Smooth muscle cell (in vitro differentiated cells): Measurements from ENCODE around the gene ACBD3. TPM values are rescaled to one million over a fixed set of nuclear protein-coding genes. Genes with fewer than 3 reads are reported as not detected.

Experiments used
- DNase-seq: peaks from one replicate; lab custom pipeline; 2025; ENCODE audit not compliant: unreplicated experiment; lab: John Stamatoyannopoulos, UW
- H2AFZ ChIP-seq: fragments of 200-600 bp; sonication (generic); 2 replicates; pipeline ENCODE4 v1.6.0; 2016; ENCODE audit warnings: antibody characterized with exemption, low read depth, mild to moderate bottlenecking
- H3F3A ChIP-seq: fragments of 200-600 bp; sonication (generic); 2 replicates; pipeline ENCODE4 v1.6.0; 2017; ENCODE audit warnings: antibody characterized with exemption, low read depth
- H3K27ac ChIP-seq: fragments of 200-600 bp; sonication (generic); 2 replicates; pipeline ENCODE4 v1.5.1; 2016; ENCODE audit warnings: low read depth, mild to moderate bottlenecking
- H3K27me3 ChIP-seq: fragments of 200-600 bp; sonication (generic); 2 replicates; pipeline ENCODE4 v1.6.1; 2016; ENCODE audit warnings: low read depth, mild to moderate bottlenecking
- H3K36me3 ChIP-seq: fragments of 200-600 bp; sonication (generic); 2 replicates; pipeline ENCODE4 v1.5.1; 2016; ENCODE audit warnings: low read depth
- H3K4me1 ChIP-seq: fragments of 200-600 bp; sonication (generic); 2 replicates; pipeline ENCODE4 v1.5.1; 2016; ENCODE audit warnings: low read depth
- H3K4me2 ChIP-seq: fragments of 200-600 bp; sonication (generic); 2 replicates; pipeline ENCODE4 v1.6.0; 2016; ENCODE audit warnings: mild to moderate bottlenecking
- H3K4me3 ChIP-seq: fragments of 200-600 bp; sonication (generic); 2 replicates; pipeline ENCODE4 v1.5.1; 2016; ENCODE audit warnings: mild to moderate bottlenecking
- H3K79me2 ChIP-seq: fragments of 200-600 bp; sonication (generic); 2 replicates; pipeline ENCODE4 v1.6.0; 2016; ENCODE audit warnings: low read depth, mild to moderate bottlenecking
- H3K9ac ChIP-seq: fragments of 200-600 bp; sonication (generic); 2 replicates; pipeline ENCODE4 v1.6.0; 2016; ENCODE audit warnings: low read depth
- H3K9me3 ChIP-seq: fragments of 200-600 bp; sonication (generic); replicated peaks from 2 replicates; pipeline ENCODE4 v1.5.1; 2016; ENCODE audit warnings: low read depth
- H4K20me1 ChIP-seq: fragments of 200-600 bp; sonication (generic); 2 replicates; pipeline ENCODE4 v1.6.0; 2016; ENCODE audit warnings: low read depth
- WGBS: methylation state at CpG from one replicate; pipeline ENCODE4 v1.1.7; 2016; ENCODE audit warnings: low lambda C conversion rate; 5-methylcytosine and 5-hydroxymethylcytosine counted together
- polyA plus RNA-seq: library from polyadenylated mRNA; unstranded; fragments of >200 nt; fragmentation: Nextera tagmentation; extraction: Ambion mirVana; gene quantifications from 2 replicates; pipeline ENCODE4 v1.2.1, GENCODE V29; 2016
- total RNA-seq: library from RNA; depleted of rRNA; stranded (reverse); fragments of >200 nt; gene quantifications from 2 replicates; pipeline ENCODE4 v1.2.3, GENCODE V29; 2014
- TF ChIP-seq, protein P1 (sequence below): fragments of 200-600 bp; sonication (generic); IDR thresholded peaks from 2 replicates; pipeline ENCODE4 v1.5.1; 2017; ENCODE audit warnings: borderline replicate concordance, mild to moderate bottlenecking, antibody characterized with exemption; ENCODE audit not compliant: insufficient read depth, poor library complexity, severe bottlenecking

The ACBD3 gene
- total and polyA plus RNA-seq, 2 experiments from 2014 or later: 82.0 to 118 TPM

DNA sequence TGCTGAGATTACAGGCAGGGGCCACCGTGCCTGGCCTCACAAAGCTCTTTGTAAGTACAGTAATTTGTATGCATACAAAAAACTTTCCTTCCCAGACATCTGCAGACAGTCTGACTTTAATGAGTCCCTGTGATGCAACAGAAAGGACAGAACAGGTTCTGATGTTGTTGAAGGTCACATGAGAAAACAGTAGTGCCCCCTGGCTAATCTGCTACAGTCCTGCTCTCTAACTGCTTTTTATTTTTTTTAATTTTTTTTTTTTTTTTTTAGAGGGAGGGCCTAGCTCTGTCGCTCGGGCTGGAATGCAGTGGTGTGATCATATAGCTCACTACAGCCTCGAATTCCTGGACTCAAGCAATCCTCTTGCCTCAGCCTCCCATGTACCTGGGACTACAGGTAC lies 36.7 kb downstream of the ACBD3 start:
- no peak overlapping the region for H3K27ac ChIP-seq
- no peaks in the 10 kb centered on the region for H3K9me3 ChIP-seq
- H3K79me2 ChIP-seq: peaks cover 23% of the 10 kb centered on the region
- peaks cover 20% of the 10 kb centered on the region for H3F3A ChIP-seq
- H3K4me2 ChIP-seq: no peak overlapping the region
- peaks cover 82% of the 10 kb centered on the region for H4K20me1 ChIP-seq
- H3K4me1 ChIP-seq: no peaks in the 10 kb centered on the region
- no peak overlapping the region for H3K9ac ChIP-seq
- H2AFZ ChIP-seq: no peak overlapping the region
- 80% methylated on average over 4 of the region's 4 CpGs for WGBS
- H3K27me3 ChIP-seq: no peaks in the 10 kb centered on the region
- DNase-seq: no peak
- no peak overlapping the region for H3K4me3 ChIP-seq
- peaks cover 39% of the 10 kb centered on the region for H3K36me3 ChIP-seq
- TF ChIP-seq, protein P1, sequence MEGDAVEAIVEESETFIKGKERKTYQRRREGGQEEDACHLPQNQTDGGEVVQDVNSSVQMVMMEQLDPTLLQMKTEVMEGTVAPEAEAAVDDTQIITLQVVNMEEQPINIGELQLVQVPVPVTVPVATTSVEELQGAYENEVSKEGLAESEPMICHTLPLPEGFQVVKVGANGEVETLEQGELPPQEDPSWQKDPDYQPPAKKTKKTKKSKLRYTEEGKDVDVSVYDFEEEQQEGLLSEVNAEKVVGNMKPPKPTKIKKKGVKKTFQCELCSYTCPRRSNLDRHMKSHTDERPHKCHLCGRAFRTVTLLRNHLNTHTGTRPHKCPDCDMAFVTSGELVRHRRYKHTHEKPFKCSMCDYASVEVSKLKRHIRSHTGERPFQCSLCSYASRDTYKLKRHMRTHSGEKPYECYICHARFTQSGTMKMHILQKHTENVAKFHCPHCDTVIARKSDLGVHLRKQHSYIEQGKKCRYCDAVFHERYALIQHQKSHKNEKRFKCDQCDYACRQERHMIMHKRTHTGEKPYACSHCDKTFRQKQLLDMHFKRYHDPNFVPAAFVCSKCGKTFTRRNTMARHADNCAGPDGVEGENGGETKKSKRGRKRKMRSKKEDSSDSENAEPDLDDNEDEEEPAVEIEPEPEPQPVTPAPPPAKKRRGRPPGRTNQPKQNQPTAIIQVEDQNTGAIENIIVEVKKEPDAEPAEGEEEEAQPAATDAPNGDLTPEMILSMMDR: no peak

- Histone ChIP-seq H3K4me3 (no peak overlapping the region), H3F3A (peaks cover 15% of the 10 kb centered on the region), H3K79me2 (peaks cover 13% of the 10 kb centered on the region), H2AFZ (no peak overlapping the region), H4K20me1 (peaks cover 69% of the 10 kb centered on the region), H3K36me3 (peaks cover 37% of the 10 kb centered on the region), H3K4me1 (no peaks in the 10 kb centered on the region), H3K9ac (no peak overlapping the region), H3K27me3 (no peaks in the 10 kb centered on the region), H3K27ac (no peak overlapping the region), H3K4me2 (no peak overlapping the region), H3K9me3 (no peaks in the 10 kb centered on the region)
- no peak for DNase-seq
- TF ChIP-seq, protein P1: no peak
Observed at GRCh38 chr1:226148121-226148648, 38.4 kb downstream of the ACBD3 start.

DNA sequence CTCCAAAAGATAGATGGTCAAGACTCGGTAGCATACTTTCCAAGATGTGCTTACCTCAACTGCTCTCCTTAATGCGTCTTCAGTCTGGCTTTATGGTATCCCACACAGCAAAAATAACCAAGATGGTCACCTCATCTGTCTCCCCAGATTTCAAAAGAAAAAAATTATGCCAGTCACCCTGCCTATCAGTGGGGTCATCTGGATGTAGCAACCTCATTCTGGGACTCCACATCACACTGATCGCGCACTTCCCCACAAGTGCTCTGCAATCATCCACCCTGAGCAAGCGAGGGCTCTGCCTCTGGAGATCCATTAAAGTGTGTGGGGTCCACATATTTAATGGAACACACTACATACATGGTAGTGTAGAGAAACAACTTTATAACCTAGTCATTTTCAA lies 42.5 kb downstream of the ACBD3 start:
- no peak overlapping the region for H2AFZ ChIP-seq
- no peaks in the 10 kb centered on the region for H3K27me3 ChIP-seq
- H3K4me3 ChIP-seq: no peak overlapping the region
- no peak overlapping the region for H3K27ac ChIP-seq
- TF ChIP-seq, protein P1: no peak
- H3K4me2 ChIP-seq: no peak overlapping the region
- H4K20me1 ChIP-seq: peaks cover 28% of the 10 kb centered on the region
- WGBS: 90% methylated on average over 5 of the region's 5 CpGs
- no peaks in the 10 kb centered on the region for H3K9me3 ChIP-seq
- no peaks in the 10 kb centered on the region for H3K4me1 ChIP-seq
- H3K79me2 ChIP-seq: no peaks in the 10 kb centered on the region
- H3F3A ChIP-seq: peaks cover 14% of the 10 kb centered on the region
- no peak overlapping the region for H3K9ac ChIP-seq
- peaks cover 27% of the 10 kb centered on the region for H3K36me3 ChIP-seq
- DNase-seq: no peak

DNA sequence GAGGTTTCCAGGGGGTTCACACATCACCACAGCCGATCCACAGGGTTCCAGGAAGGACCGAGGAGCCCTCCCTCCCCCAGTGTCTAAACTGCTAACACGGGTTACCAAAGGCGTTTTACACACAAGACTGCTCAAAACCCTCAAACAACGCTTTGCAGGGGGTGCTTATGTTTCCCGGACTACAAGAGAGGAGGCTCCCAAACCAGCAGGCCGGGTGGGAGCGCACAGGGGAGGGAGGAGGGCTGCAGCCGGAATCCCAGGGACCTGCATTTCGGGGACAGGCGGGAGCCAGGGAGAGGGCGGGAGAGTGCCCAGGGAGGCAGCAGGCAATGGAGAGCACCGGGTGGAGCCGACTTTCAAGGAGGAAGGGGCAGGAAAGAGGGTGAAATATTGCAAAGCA lies 50.8 kb downstream of the ACBD3 start:
- H3F3A ChIP-seq: no peaks in the 10 kb centered on the region
- no peak overlapping the region for H3K4me3 ChIP-seq
- no peaks in the 10 kb centered on the region for H3K36me3 ChIP-seq
- H3K27me3 ChIP-seq: no peaks in the 10 kb centered on the region
- WGBS: 74% methylated on average over 14 of the region's 14 CpGs
- no peak overlapping the region for H2AFZ ChIP-seq
- H3K27ac ChIP-seq: no peak overlapping the region
- TF ChIP-seq, protein P1: no peak
- no peak overlapping the region for H3K4me2 ChIP-seq
- H3K79me2 ChIP-seq: no peaks in the 10 kb centered on the region
- no peaks in the 10 kb centered on the region for H3K4me1 ChIP-seq
- no peaks in the 10 kb centered on the region for H3K9me3 ChIP-seq
- no peaks in the 10 kb centered on the region for H4K20me1 ChIP-seq
- no peak for DNase-seq
- no peak overlapping the region for H3K9ac ChIP-seq
